ENCODE measurements around the gene CD8A.

CD8A gene

GRCh38 chr2:86818114-86818801 is 27.5 kb upstream of the CD8A start:
- no peak for DNase-seq (ENCODE audit: low read depth, low spot score)
- no peak overlapping the region for H3K4me3 ChIP-seq (ENCODE audit: low read length)

DNA sequence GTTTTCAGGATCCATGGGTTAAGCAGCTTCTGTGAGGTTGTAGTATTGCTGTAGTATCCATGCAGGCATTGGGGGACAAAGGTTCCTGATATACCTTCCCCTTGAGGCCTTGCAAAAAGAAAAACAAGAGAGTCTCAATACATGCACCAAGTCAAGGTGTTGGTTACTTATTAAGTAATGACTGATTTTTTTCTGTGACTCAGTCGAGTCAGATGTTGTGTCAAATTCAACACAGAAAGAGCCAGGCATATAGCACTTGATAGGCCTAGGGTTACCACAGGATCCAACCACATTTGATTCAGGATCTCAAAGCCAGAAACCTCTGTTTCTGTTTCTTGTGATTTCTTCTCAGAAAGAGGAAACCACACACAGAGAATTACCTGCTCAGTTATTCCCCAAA is 24.9 kb upstream of the CD8A start:
- H3K4me3 ChIP-seq (ENCODE audit: low read length): no peak overlapping the region
- DNase-seq (ENCODE audit: low read depth, low spot score): peak; percentile 82

GRCh38 chr2:86809481-86810121 is 18.9 kb upstream of the CD8A start:
- no peak for DNase-seq (ENCODE audit: low read depth, low spot score)
- no peak overlapping the region for H3K4me3 ChIP-seq (ENCODE audit: low read length)

DNA sequence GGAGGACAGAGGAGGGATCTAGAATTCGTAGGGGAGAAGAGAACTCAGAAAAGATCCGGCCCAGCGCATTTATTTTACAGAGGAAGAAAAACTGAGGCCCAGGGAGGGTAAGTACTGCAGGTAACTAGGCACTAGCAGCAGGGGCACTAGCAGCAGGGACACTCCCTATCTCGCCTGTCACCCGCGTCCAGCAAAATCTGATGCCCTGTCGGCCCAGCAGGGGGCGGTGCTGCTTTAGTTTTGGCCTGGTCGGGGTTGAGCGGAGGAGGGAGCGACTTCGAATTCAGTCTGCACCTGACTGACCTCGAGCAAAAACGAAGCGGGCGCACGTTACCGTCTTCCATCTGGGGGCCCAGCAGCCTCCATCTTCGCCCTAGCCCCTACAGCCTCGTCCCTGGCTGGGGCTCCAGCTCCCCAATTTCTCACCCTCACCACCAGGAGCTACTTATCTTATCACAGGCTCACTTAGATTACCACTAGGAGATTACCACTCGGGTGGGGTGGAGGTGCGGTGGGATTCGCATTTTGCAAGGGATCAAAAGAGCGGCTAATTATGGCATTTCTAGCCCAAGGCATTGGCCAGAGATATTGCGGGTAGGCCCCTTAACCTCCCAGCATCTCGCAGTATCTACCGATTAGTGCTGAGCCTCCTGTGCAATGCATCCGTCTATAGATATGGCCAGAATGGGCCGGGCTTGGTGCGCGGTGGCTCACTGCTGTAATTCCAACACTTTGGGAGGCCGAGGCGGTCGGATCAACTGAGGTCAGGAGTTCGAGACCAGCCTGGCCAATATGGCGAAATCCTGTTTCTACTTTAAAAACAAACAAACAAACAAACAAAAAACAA is 17.8 kb upstream of the CD8A start:
- peak overlapping the region; percentile 68 for H3K4me3 ChIP-seq (ENCODE audit: low read length)
- peak; percentile 90 for DNase-seq (ENCODE audit: low read depth, low spot score)

DNA sequence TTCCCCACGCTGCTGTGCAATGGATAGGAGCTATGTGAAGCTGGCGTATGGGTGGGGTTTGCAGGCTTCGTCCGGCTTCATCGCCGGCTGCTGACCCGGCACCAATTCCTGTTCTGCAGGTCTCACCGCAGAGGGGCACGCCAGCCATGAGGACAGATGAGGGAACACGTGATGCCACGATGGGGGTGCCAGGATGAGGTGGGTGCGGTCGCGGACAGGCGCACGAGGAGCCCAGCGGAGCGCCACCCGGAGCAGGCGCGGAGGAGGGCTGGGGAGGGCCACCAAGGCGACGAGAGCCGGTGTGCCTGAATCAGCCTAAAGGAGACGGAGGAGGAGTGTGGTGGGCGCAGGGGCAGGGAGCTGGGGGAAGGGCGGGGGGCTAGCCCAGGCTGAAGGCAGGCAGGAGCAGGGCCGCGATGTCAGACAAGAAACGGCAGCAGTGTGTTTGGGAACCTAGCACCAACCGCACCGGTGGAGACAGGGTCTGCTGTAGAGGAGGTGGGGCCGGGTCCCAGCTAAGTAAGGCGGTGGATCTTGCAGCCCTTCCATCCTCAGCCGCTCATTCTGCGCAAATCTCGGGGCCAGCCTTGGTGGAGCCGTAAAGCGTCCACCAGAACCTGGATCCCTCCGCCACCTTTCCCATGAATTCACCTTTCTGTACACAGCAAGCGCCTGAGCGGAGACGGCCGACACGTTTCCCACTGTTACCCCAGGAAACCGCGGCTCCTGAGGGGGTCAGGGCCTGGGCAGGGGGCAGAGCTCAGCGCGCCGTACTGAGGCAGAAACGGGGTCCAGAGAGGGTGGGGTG is 17.0 kb upstream of the CD8A start:
- DNase-seq (ENCODE audit: low read depth, low spot score): peak; percentile 69
- H3K4me3 ChIP-seq (ENCODE audit: low read length): peak overlapping the region; percentile 68

- no peak for DNase-seq (ENCODE audit: low read depth, low spot score)
- peak overlapping the region; percentile 68 for H3K4me3 ChIP-seq (ENCODE audit: low read length)
Measured at GRCh38 chr2:86807133-86807467, 16.4 kb upstream of the CD8A start.

GRCh38 chr2:86806059-86806857 is 15.5 kb upstream of the CD8A start:
- H3K4me3 ChIP-seq (ENCODE audit: low read length): no peak overlapping the region
- DNase-seq (ENCODE audit: low read depth, low spot score): no peak

- no peak for DNase-seq (ENCODE audit: low read depth, low spot score)
- no peak overlapping the region for H3K4me3 ChIP-seq (ENCODE audit: low read length)
Measured at GRCh38 chr2:86800856-86801567, 10.3 kb upstream of the CD8A start.

DNA sequence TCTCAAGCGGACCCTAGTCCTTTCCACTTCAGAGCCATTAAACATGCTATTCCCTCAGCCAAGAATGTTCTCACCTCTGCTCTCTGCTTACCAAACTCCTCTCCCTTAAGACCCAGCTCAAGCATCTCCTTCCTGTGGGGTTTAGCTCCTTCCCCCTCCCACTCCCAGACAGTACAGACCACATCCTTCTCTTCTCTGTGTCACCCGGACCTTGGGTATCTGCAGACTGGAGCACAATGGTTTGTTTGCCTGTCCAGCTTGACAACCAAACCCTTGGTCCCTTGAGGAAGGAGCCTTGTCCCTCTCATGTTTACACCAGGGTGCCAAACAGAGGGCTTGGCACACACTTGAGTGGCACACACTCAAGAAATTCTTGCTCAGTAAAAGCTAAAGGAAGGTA is 4.1 kb upstream of the CD8A start:
- no peak overlapping the region for H3K4me3 ChIP-seq (ENCODE audit: low read length)
- DNase-seq (ENCODE audit: low read depth, low spot score): peak; percentile 60

- DNase-seq (ENCODE audit: low read depth, low spot score): peak; percentile 26
Measured at GRCh38 chr2:86793752-86794151, 3.0 kb upstream of the CD8A start.

GRCh38 chr2:86791573-86791972 is 860 bp upstream of the CD8A start:
- H3K4me3 ChIP-seq (ENCODE audit: low read length): no peak overlapping the region
- DNase-seq (ENCODE audit: low read depth, low spot score): no peak

More at GRCh38 chr2:86793752-86794151, 3.0 kb upstream of the CD8A start:
- H3K4me3 ChIP-seq (ENCODE audit: low read length): no peak overlapping the region

DNA sequence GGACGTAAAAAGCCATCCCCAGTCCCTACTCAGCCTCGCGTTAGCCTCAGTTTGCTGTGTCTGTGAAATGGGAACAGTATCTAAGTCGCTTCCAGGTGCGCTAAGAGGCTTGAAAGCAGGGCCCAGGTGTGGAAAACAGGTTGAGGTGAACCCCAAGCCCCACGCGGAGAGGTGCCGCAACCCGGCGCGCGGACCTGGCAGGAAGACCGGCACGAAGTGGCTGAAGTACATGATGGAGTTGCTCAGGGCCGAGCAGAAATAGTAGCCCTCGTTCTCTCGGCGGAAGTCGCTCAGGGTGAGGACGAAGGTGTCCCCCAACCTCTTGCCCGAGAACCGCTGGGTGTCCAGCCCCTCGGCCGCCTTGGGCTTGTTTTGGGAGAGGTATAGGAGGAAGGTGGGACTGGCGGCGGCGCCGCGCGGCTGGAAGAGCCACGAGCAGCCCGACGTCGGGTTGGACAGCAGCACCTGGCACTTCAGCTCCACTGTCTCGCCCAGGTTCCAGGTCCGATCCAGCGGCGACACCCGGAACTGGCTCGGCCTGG is 508 bp downstream of the CD8A start:
- no peak overlapping the region for H3K4me3 ChIP-seq (ENCODE audit: low read length)
- no peak for DNase-seq (ENCODE audit: low read depth, low spot score)

DNA sequence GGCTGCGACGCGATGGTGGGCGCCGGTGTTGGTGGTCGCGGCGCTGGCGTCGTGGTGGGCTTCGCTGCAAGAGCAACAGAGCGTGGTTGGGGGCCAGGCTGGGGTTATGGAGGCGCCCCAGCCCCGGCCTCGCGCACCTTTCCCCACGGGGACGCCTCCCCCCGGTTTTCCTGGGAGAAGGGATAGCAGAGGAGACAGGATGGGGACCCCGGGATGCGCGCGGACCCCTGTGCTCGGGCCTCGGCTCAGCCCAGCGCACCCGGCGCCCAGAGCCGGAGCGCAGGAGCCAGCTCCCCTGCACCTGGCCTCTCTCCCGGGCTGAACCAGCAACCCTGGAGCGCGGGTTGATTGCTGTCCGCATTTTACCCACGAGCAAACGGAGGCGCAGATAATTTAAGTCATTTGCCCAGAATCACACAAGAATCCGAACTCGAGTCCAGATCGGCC is 1.0 kb downstream of the CD8A start:
- H3K4me3 ChIP-seq (ENCODE audit: low read length): no peak overlapping the region
- DNase-seq (ENCODE audit: low read depth, low spot score): no peak

- H3K4me3 ChIP-seq (ENCODE audit: low read length): no peak overlapping the region
- no peak for DNase-seq (ENCODE audit: low read depth, low spot score)
Measured at GRCh38 chr2:86788881-86789686, 1.6 kb downstream of the CD8A start.

DNA sequence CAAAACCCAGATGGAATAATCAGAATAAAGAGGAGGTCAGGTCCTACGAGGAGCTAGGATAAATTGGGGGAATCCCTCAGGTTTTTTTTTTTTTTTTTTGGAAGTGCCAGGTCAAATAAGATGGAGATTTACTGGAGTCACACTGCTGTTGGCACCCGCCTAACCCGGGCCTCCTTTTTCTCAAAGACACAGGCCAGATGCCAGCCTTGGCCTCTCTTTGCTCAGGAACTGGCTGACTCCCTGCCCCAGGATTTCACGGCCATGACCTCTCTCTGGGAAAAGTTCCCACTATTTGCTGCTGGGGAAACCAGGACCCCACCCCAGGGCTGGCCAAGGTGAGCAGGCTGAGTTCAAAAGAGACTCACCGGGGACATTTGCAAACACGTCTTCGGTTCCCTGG is 2.5 kb downstream of the CD8A start:
- H3K4me3 ChIP-seq (ENCODE audit: low read length): no peak overlapping the region
- DNase-seq (ENCODE audit: low read depth, low spot score): no peak

GRCh38 chr2:86787736-86788135 is 3.0 kb downstream of the CD8A start:
- no peak overlapping the region for H3K4me3 ChIP-seq (ENCODE audit: low read length)
- DNase-seq (ENCODE audit: low read depth, low spot score): no peak

GRCh38 chr2:86786001-86786536 is 4.6 kb downstream of the CD8A start:
- no peak for DNase-seq (ENCODE audit: low read depth, low spot score)
- no peak overlapping the region for H3K4me3 ChIP-seq (ENCODE audit: low read length)
